Pulmonary artery endothelial cell (primary cell): ENCODE data around the gene TMEM208. TPM values are rescaled to one million over a fixed set of nuclear protein-coding genes. Genes with fewer than 3 reads are reported as not detected.

Experiments
- DNase-seq: peaks from one replicate; pipeline ENCODE4 v3.0.0-alpha.2; 2011; ENCODE audit warnings: low read depth, low spot score
- total RNA-seq: library from RNA; depleted of rRNA; stranded (reverse); fragments of >200 nt; gene quantifications from 2 replicates; pipeline ENCODE4 v1.2.3, GENCODE V29; 2014

The TMEM208 gene
- 27.5 and 30.0 TPM in 2 replicates for total RNA-seq

- peak; percentile 91 for DNase-seq
Observed at GRCh38 chr16:67226804-67227566, at the start of gene TMEM208. TMEM208 (plus strand) TSS chr16:67227130; CDS start chr16:67227219, 89 bp downstream.

- DNase-seq, result no peak
Observed at GRCh38 chr16:67177743-67178699, 48.9 kb upstream of the TMEM208 start.

- DNase-seq, result no peak
Observed at GRCh38 chr16:67179421-67180080, 47.4 kb upstream of the TMEM208 start.

GRCh38 chr16:67180166-67180565, 46.8 kb upstream of the TMEM208 start:
- DNase-seq, result no peak

GRCh38 chr16:67181346-67181745, 45.6 kb upstream of the TMEM208 start:
- DNase-seq, result peak; percentile 35

- no peak for DNase-seq
Observed at GRCh38 chr16:67182288-67182687, 44.6 kb upstream of the TMEM208 start.

- DNase-seq, result no peak
Observed at GRCh38 chr16:67183284-67183626, 43.7 kb upstream of the TMEM208 start.

- peak; percentile 95 for DNase-seq
Observed at GRCh38 chr16:67183627-67184452, 43.1 kb upstream of the TMEM208 start, which contains the start of gene MATCAP1. MATCAP1 (minus strand) TSS chr16:67183963; CDS start chr16:67180610, 3,353 bp downstream.

- no peak for DNase-seq
Observed at GRCh38 chr16:67184453-67184994, 42.4 kb upstream of the TMEM208 start.

- peak; percentile 67 for DNase-seq
Observed at GRCh38 chr16:67184995-67185650, 41.8 kb upstream of the TMEM208 start.

- no peak for DNase-seq
Observed at GRCh38 chr16:67185651-67186134, 41.2 kb upstream of the TMEM208 start.

- DNase-seq, result no peak
Observed at GRCh38 chr16:67186550-67186950, 40.4 kb upstream of the TMEM208 start.

- no peak for DNase-seq
Observed at GRCh38 chr16:67187175-67187890, 39.6 kb upstream of the TMEM208 start.

- no peak for DNase-seq
Observed at GRCh38 chr16:67188323-67188722, 38.6 kb upstream of the TMEM208 start.

- DNase-seq, result no peak
Observed at GRCh38 chr16:67188798-67189197, 38.1 kb upstream of the TMEM208 start.

- no peak for DNase-seq
Observed at GRCh38 chr16:67190041-67190440, 36.9 kb upstream of the TMEM208 start, which contains the start of gene EXOC3L1. EXOC3L1 (minus strand) TSS chr16:67190136; CDS start chr16:67189676, 460 bp downstream.

- DNase-seq, result no peak
Observed at GRCh38 chr16:67190448-67191399, 36.2 kb upstream of the TMEM208 start.
